ENCODE measurements around the gene SAMD9L. TPM values are rescaled to one million over a fixed set of nuclear protein-coding genes. Genes with fewer than 3 reads are reported as not detected.

SAMD9L gene
- 12.7 TPM for total RNA-seq

- DNase-seq (ENCODE audit: low read depth in 2 of 3, low spot score in 2 of 3): peak in 2 of 3 donors; percentile 24 to 64
Measured at GRCh38 chr7:93148144-93148543, at the start of gene SAMD9L. TSS of gene SAMD9L (minus strand) at chr7:93148385. CDS start at chr7:93135971, 12,414 bp downstream.

GRCh38 chr7:93196336-93196735 lies 48.2 kb upstream of the SAMD9L start:
- peak in 2 of 3 donors; percentile 25 to 61 for DNase-seq (ENCODE audit: low read depth in 2 of 3, low spot score in 2 of 3)

DNA sequence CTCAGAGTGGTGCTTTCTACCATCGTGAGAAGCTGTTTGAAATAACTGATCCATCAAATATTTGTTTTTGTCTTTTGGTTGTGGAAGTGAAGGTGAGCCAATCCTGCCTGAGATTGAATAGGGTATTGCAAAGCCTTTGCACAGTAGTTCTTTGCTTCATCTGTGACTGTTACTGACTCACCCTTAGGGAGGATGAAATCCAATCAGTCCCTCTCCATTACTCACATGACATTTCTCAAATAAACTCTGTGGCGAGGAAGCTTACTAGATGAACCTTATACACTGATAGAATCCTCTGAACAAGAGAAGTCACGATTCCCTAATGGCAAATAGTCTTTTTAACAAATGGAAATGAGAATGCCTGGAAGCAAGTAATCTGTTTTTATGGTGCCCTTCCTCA lies 46.2 kb upstream of the SAMD9L start:
- DNase-seq (ENCODE audit: low read depth in 2 of 3, low spot score in 2 of 3): no peak

GRCh38 chr7:93188870-93189634 lies 40.9 kb upstream of the SAMD9L start:
- DNase-seq (ENCODE audit: low read depth in 2 of 3, low spot score in 2 of 3): no peak

DNA sequence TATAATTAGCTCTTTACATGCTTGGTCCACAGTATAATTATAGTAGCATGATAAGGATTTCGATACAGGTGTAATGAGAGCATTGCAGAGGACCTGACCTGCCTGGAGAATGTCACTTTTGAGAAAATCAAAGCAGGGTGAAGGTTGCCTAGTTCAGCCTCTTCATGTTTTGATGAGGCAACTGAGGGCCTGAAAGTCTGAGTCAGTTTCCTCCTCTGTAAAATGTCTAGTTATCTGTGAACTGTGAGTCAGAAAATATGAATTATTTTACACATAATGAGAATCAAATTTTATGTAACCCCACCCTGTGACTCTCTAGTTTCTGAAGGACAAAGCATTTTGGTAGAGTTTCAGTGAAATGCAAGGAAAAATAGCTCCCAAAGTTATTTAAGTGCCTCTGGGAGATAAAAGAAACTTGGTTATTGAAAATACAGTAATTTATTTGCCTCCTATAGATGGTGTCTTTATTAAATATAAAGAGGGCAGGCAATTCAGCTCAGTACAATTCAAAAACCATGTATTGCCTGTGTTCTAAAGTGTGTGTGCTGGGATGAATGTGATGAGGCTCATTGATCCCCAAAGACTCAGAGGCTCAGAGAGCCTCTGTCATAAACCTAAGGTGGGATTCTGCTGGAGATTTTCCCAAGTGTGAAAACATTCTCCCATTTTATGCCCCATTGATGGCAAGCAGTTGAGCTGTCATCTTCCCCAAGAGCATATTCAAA lies 37.3 kb upstream of the SAMD9L start:
- DNase-seq (ENCODE audit: low read depth in 2 of 3, low spot score in 2 of 3): no peak

DNA sequence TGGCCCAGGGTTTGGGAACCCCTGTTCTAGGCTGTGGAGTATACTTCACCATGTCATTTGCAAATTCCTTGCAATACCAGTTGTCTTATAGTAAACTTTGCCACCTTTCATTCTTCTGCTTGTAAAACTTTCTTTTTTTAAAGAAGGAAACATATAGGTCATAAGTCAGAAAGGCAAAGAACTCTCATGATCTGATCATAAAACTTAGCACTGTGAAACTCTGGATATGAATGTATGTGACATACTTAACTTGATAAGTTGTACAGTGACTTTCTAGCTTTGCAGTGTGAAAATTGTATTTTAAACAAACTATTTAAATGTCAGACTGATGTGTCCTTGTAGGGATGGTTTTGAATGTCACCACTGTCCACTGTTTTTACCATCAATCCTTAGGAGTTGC lies 31.0 kb upstream of the SAMD9L start:
- no peak for DNase-seq (ENCODE audit: low read depth in 2 of 3, low spot score in 2 of 3)

- peak in 2 of 3 donors; percentile 26 to 66 for DNase-seq (ENCODE audit: low read depth in 2 of 3, low spot score in 2 of 3)
Measured at GRCh38 chr7:93178213-93178612, 30.0 kb upstream of the SAMD9L start.

GRCh38 chr7:93176992-93177580 lies 28.9 kb upstream of the SAMD9L start:
- no peak for DNase-seq (ENCODE audit: low read depth in 2 of 3, low spot score in 2 of 3)

GRCh38 chr7:93175219-93175618 lies 27.0 kb upstream of the SAMD9L start:
- no peak for DNase-seq (ENCODE audit: low read depth in 2 of 3, low spot score in 2 of 3)

DNA sequence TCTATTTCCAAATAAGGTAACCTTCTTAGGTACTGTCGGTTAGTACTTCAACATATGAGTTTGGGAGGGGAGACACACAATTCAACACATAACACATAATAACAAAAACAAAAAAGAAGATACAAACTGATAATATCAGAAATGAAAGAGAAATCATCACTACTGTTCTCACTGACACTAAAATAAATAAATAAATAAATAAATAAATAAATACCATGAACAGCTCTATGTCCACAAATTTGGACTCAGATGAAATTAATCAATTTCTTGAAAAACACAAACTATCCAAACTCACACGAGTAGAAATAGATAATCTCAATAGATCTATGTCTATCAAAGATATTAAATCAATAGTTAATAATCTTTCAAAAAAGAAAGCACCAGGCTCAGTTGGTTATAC lies 24.5 kb upstream of the SAMD9L start:
- no peak for DNase-seq (ENCODE audit: low read depth in 2 of 3, low spot score in 2 of 3)

DNA sequence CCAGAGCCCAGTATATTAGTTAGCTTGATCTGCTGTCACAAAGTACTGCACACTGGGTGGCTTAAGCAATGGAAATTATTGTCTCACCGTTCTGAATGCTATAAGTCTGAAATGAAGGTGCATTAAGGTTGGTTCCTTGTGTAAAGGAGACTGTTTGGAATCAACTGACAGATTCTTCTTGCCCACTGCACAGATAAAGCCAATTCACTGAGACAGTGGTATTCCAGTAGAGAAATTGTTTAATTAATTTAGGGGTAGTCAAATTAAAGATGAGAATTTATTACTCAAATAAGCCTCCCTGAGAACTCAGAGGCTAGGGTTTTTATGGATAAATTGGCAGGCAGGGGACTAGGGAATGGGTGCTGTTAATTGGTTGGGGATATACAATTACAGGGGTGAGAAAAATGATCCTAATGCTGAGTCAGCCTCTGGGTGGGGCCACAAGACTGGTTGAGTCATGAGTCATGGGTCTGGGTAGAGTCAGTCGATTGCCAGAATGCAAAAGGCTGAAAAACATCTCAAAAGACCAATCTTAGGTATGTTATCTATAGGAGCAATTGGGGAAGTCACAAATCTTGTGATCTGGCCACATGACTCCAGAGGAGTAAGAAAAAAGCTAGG lies 23.5 kb upstream of the SAMD9L start:
- DNase-seq (ENCODE audit: low read depth in 2 of 3, low spot score in 2 of 3): no peak

DNA sequence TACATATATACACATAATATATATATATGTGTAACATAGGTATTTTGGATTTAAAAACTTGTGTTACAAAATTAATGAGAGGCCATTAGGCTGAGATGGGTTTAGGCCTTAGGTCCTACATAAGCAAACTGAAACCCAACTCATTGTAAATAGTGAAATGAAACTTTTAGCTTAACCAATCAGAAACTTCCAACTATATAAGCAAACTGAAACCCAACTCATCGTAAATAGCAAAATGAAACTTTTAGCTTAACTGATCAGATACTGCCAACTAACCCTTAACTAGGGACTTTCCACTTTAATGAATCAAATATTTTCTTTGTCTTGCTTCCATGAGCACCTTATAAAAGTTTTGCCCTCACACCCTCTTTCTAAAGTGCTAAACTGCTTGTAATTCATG lies 17.3 kb upstream of the SAMD9L start:
- DNase-seq (ENCODE audit: low read depth in 2 of 3, low spot score in 2 of 3): no peak

- DNase-seq (ENCODE audit: low read depth in 2 of 3, low spot score in 2 of 3): no peak
Measured at GRCh38 chr7:93164766-93165165, 16.6 kb upstream of the SAMD9L start.

DNA sequence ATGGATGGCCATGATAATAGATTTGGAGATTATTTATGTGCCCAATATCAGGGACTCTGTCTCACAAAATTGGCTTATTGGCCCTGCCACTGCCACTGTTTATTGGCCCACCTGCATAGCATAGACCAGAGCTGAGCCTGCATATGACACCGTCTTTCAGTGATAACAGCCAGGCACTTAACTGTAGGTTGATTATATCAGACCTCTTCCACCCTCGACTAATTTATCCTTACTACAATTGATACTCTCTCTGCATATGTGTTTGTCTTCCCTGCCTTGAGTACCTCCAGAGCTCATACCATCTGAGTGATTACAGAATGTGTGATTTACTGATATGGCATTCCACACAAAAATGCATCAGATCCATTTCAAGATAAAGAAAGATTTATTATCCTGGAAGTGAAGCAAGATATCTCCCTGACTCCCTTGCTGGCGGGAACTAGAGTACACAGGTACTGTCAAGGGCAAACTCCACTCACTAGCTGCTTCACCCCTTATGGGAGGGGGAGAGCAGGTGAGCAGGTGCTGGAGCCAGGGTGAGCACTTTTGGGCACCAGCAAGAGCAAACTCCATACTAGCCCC lies 13.1 kb upstream of the SAMD9L start:
- no peak for DNase-seq (ENCODE audit: low read depth in 2 of 3, low spot score in 2 of 3)

GRCh38 chr7:93160410-93160809 lies 12.2 kb upstream of the SAMD9L start:
- DNase-seq (ENCODE audit: low read depth in 2 of 3, low spot score in 2 of 3): no peak

GRCh38 chr7:93159490-93159889 lies 11.3 kb upstream of the SAMD9L start:
- no peak for DNase-seq (ENCODE audit: low read depth in 2 of 3, low spot score in 2 of 3)

DNA sequence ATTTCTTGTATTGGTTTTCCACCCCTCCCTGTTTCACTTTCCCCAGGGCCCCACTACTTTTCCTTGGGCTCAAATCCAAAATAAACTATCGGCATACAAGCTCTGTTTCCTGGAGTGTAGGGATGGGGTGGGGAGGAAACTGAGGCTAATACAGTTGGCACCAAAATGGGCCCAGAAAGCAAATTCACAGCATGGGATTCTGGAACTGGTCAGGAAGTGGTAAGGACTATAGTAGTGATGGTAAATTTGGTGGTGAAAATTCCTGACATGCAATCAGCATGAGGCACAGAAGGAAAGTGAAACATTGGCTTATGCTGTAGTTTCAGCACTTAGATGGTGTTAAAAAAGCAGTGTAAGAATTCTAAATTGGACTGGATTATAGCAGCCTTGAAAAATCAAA lies 8.7 kb upstream of the SAMD9L start:
- DNase-seq (ENCODE audit: low read depth in 2 of 3, low spot score in 2 of 3): no peak

GRCh38 chr7:93150200-93150835 lies 2.1 kb upstream of the SAMD9L start:
- DNase-seq (ENCODE audit: low read depth in 2 of 3, low spot score in 2 of 3): no peak

DNA sequence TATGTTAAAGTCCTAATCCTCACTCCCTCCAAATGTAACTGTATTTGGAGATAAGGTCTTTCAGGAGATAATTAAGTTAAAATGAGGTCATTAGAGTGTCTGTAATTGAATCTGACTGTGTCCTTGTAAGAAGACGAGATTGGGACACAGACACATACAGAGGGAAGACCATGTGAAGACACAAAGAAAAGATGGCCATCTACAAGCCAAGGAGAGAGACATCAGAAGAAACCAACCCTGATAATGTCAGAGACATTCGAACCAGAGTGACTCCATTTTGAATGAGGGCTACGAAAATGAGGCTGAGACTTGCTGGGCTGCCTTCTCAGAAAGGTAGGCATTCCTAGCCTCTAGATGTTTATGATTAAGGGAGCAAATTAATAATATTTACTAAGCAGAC lies 542 bp upstream of the SAMD9L start:
- DNase-seq (ENCODE audit: low read depth in 2 of 3, low spot score in 2 of 3): no peak

- peak in 2 of 3 donors; percentile 48 to 71 for DNase-seq (ENCODE audit: low read depth in 2 of 3, low spot score in 2 of 3)
Measured at GRCh38 chr7:93147363-93147762, 822 bp downstream of the SAMD9L start.

Data from hematopoietic multipotent progenitor cell (in vitro differentiated cells).